Nephron progenitor cell (in vitro differentiated cells): ENCODE measurements around the gene BRCA2.
A peak's percentile ranks its signal among the peaks of the same experiment; 100 is the strongest.

Source experiments
- DNase-seq: peaks from one replicate; pipeline ENCODE4 v3.0.0; 2021
- H3K27ac Mint-ChIP-seq: 2 replicates; pipeline ENCODE4 v1.8.0; 2021; ENCODE audit warnings: mild to moderate bottlenecking, moderate library complexity, mixed read lengths
- H3K27me3 Mint-ChIP-seq: 2 replicates; pipeline ENCODE4 v1.8.0; 2021; ENCODE audit warnings: mild to moderate bottlenecking, low read depth, mixed read lengths; ENCODE audit not compliant: poor library complexity
- H3K36me3 Mint-ChIP-seq: 2 replicates; pipeline ENCODE4 v1.8.0; 2021; ENCODE audit warnings: low read depth, mixed read lengths
- H3K4me1 Mint-ChIP-seq: 2 replicates; pipeline ENCODE4 v1.8.0; 2021; ENCODE audit warnings: mixed read lengths
- H3K4me3 Mint-ChIP-seq: 2 replicates; pipeline ENCODE4 v1.8.0; 2021; ENCODE audit warnings: mild to moderate bottlenecking, moderate library complexity, mixed read lengths
- H3K9me3 Mint-ChIP-seq: 2 replicates; pipeline ENCODE4 v1.8.0; 2021; ENCODE audit warnings: mild to moderate bottlenecking, moderate library complexity, mixed read lengths
- CTCF ChIP-seq: fragments of 200-600 bp; sonication (generic); IDR thresholded peaks from 2 replicates; pipeline ENCODE4 v1.5.0; 2021; ENCODE audit warnings: antibody characterized with exemption

BRCA2 gene

GRCh38 chr13:32381539-32381938, 66.2 kb downstream of the BRCA2 start:
- DNase-seq, result peak; percentile 3
- peaks cover 10% of the 10 kb centered on the region for H3K36me3 Mint-ChIP-seq
- H3K4me1 Mint-ChIP-seq, result no peaks in the 10 kb centered on the region
- no peaks in the 10 kb centered on the region for H3K27me3 Mint-ChIP-seq
- no peak overlapping the region for H3K27ac Mint-ChIP-seq
- peak; percentile 27 for TF ChIP-seq CTCF
- H3K9me3 Mint-ChIP-seq, result no peaks in the 10 kb centered on the region
- no peak overlapping the region for H3K4me3 Mint-ChIP-seq

GRCh38 chr13:32383836-32384618, 68.7 kb downstream of the BRCA2 start:
- no peak for DNase-seq
- no peak for TF ChIP-seq CTCF
- no peak overlapping the region for H3K4me3 Mint-ChIP-seq
- H3K9me3 Mint-ChIP-seq, result no peaks in the 10 kb centered on the region
- H3K36me3 Mint-ChIP-seq, result peaks cover 27% of the 10 kb centered on the region
- no peak overlapping the region for H3K27ac Mint-ChIP-seq
- no peaks in the 10 kb centered on the region for H3K4me1 Mint-ChIP-seq
- H3K27me3 Mint-ChIP-seq, result no peaks in the 10 kb centered on the region

GRCh38 chr13:32384702-32385101, 69.4 kb downstream of the BRCA2 start:
- H3K27ac Mint-ChIP-seq, result no peak overlapping the region
- peaks cover 23% of the 10 kb centered on the region for H3K36me3 Mint-ChIP-seq
- no peaks in the 10 kb centered on the region for H3K9me3 Mint-ChIP-seq
- DNase-seq, result no peak
- no peak overlapping the region for H3K4me3 Mint-ChIP-seq
- TF ChIP-seq CTCF, result no peak
- H3K27me3 Mint-ChIP-seq, result no peaks in the 10 kb centered on the region
- no peaks in the 10 kb centered on the region for H3K4me1 Mint-ChIP-seq

GRCh38 chr13:32385410-32385809, 70.1 kb downstream of the BRCA2 start:
- DNase-seq, result no peak
- Mint-ChIP-seq H3K27ac (no peak overlapping the region), H3K4me3 (no peak overlapping the region), H3K36me3 (peaks cover 23% of the 10 kb centered on the region), H3K9me3 (no peaks in the 10 kb centered on the region), H3K4me1 (no peaks in the 10 kb centered on the region), H3K27me3 (no peaks in the 10 kb centered on the region)
- no peak for TF ChIP-seq CTCF

- no peaks in the 10 kb centered on the region for H3K27me3 Mint-ChIP-seq
- H3K9me3 Mint-ChIP-seq, result no peaks in the 10 kb centered on the region
Observed at GRCh38 chr13:32390048-32390447, 74.7 kb downstream of the BRCA2 start.

More at GRCh38 chr13:32390048-32390447, 74.7 kb downstream of the BRCA2 start:
- peaks cover 23% of the 10 kb centered on the region for H3K36me3 Mint-ChIP-seq
- H3K27ac Mint-ChIP-seq, result no peak overlapping the region
- no peaks in the 10 kb centered on the region for H3K4me1 Mint-ChIP-seq
- TF ChIP-seq CTCF, result no peak
- no peak overlapping the region for H3K4me3 Mint-ChIP-seq
- DNase-seq, result no peak
